WTC11 (cell line): ENCODE measurements around the gene ITGA3. TPM values are rescaled to one million over a fixed set of nuclear protein-coding genes. Genes with fewer than 3 reads are reported as not detected.

ENCODE experiments used
- ATAC-seq: fragments of 200-7000 bp; cut with Tn5 transposase; 2 replicates; pipeline ENCODE4 v1.10.0; 2021; ENCODE audit warnings: mild to moderate bottlenecking, moderate library complexity
- CTCF ChIA-PET: fragments of 300-600 bp; sonication (Branson Sonifier 250); formaldehyde crosslinking; loops from one replicate; lab custom pipeline; 2021; ENCODE audit warnings: antibody characterized with exemption; lab: Charles Lee
- POLR2A ChIA-PET: fragments of 350-600 bp; sonication (Branson Sonifier 250); formaldehyde crosslinking; loops from one replicate; lab custom pipeline; 2021; ENCODE audit warnings: antibody characterized with exemption; lab: Charles Lee
- DNase-seq: peaks from one replicate; pipeline ENCODE4 v3.0.0; 2021; ENCODE audit warnings: low spot score
- H3K27ac Mint-ChIP-seq: 2 replicates; pipeline ENCODE4 v1.8.0; 2021; ENCODE audit warnings: mixed read lengths
- H3K27me3 Mint-ChIP-seq: 2 replicates; pipeline ENCODE4 v1.8.0; 2021; ENCODE audit warnings: low read depth, mild to moderate bottlenecking, moderate library complexity, mixed read lengths
- H3K36me3 Mint-ChIP-seq: 2 replicates; pipeline ENCODE4 v1.8.0; 2021; ENCODE audit warnings: mixed read lengths
- H3K4me1 Mint-ChIP-seq: 2 replicates; pipeline ENCODE4 v1.8.0; 2022; ENCODE audit warnings: mixed read lengths
- H3K4me3 Mint-ChIP-seq: 2 replicates; pipeline ENCODE4 v1.8.0; 2021; ENCODE audit warnings: mild to moderate bottlenecking, moderate library complexity, mixed read lengths
- H3K9me3 Mint-ChIP-seq: 2 replicates; pipeline ENCODE4 v1.8.0; 2021; ENCODE audit warnings: mixed read lengths
- E2F1 ChIP-seq: sonication (generic); formaldehyde crosslinking; IDR thresholded peaks from 2 replicates; pipeline ENCODE4 v1.8.0; 2022; ENCODE audit warnings: mild to moderate bottlenecking, missing genetic modification reagents
- GABPB1 ChIP-seq: sonication (generic); formaldehyde crosslinking; IDR thresholded peaks from 2 replicates; pipeline ENCODE4 v1.8.1; 2023; ENCODE audit warnings: mild to moderate bottlenecking, missing genetic modification reagents
- GRHL2 ChIP-seq: fragments of 250-450 bp; sonication (Bioruptor Pico); IDR thresholded peaks from 2 replicates; pipeline ENCODE4 v1.8.0; 2022; ENCODE audit warnings: mild to moderate bottlenecking, moderate library complexity; ENCODE audit not compliant: insufficient replicate concordance, severe bottlenecking
- HMGXB4 ChIP-seq: sonication (generic); formaldehyde crosslinking; IDR thresholded peaks from 2 replicates; pipeline ENCODE4 v1.8.1; 2023; ENCODE audit warnings: mild to moderate bottlenecking, moderate library complexity, missing genetic modification reagents
- IRF2 ChIP-seq: sonication (generic); formaldehyde crosslinking; IDR thresholded peaks from 2 replicates; pipeline ENCODE4 v1.8.0; 2022; ENCODE audit warnings: low read depth, missing genetic modification reagents, borderline replicate concordance
- MLX ChIP-seq: sonication (generic); formaldehyde crosslinking; IDR thresholded peaks from 2 replicates; pipeline ENCODE4 v1.8.1; 2023; ENCODE audit warnings: mild to moderate bottlenecking, missing genetic modification reagents, moderate library complexity
- PRRX2 ChIP-seq: fragments of 250-450 bp; sonication (Bioruptor Pico); IDR thresholded peaks from 2 replicates; pipeline ENCODE4 v1.8.0; 2021; ENCODE audit warnings: mild to moderate bottlenecking
- TCF7 ChIP-seq: sonication (generic); formaldehyde crosslinking; IDR thresholded peaks from 2 replicates; pipeline ENCODE4 v1.8.0; 2022; ENCODE audit warnings: mild to moderate bottlenecking, low read depth, missing genetic modification reagents, moderate library complexity
- TEAD4 ChIP-seq: sonication (generic); formaldehyde crosslinking; IDR thresholded peaks from 2 replicates; pipeline ENCODE4 v1.8.0; 2022; ENCODE audit warnings: mild to moderate bottlenecking, missing genetic modification reagents
- USF1 ChIP-seq: sonication (generic); formaldehyde crosslinking; IDR thresholded peaks from 2 replicates; pipeline ENCODE4 v1.8.0; 2022; ENCODE audit warnings: mild to moderate bottlenecking, missing genetic modification reagents
- ZNF138 ChIP-seq: sonication (generic); formaldehyde crosslinking; conservative IDR thresholded peaks from 2 replicates; pipeline ENCODE4 v1.8.1; 2022; ENCODE audit warnings: mild to moderate bottlenecking, moderate library complexity, missing genetic modification reagents
- ZNF396 ChIP-seq: fragments of 250-450 bp; sonication (Bioruptor Pico); IDR thresholded peaks from 2 replicates; pipeline ENCODE4 v1.8.0; 2021; ENCODE audit warnings: mild to moderate bottlenecking, moderate library complexity, borderline replicate concordance
- ZNF512 ChIP-seq: sonication (generic); formaldehyde crosslinking; IDR thresholded peaks from 2 replicates; pipeline ENCODE4 v1.8.1; 2022; ENCODE audit warnings: missing genetic modification reagents, borderline replicate concordance
- total RNA-seq: library from RNA; stranded (reverse); gene quantifications from 3 replicates; pipeline ENCODE4 v1.2.3, GENCODE V29; 2021
- TF ChIP-seq, protein P1 (sequence below): fragments of 200-600 bp; IDR thresholded peaks from 2 replicates; pipeline ENCODE4 v1.8.0; 2022; ENCODE audit warnings: antibody characterized with exemption
- TF ChIP-seq, protein P2 (sequence below): sonication (generic); formaldehyde crosslinking; IDR thresholded peaks from 2 replicates; pipeline ENCODE4 v1.8.0; 2022; ENCODE audit warnings: missing genetic modification reagents
- TF ChIP-seq, protein P3 (sequence below): sonication (generic); formaldehyde crosslinking; IDR thresholded peaks from 2 replicates; pipeline ENCODE4 v1.8.1; 2023; ENCODE audit warnings: mild to moderate bottlenecking, missing genetic modification reagents, borderline replicate concordance
- TF ChIP-seq, protein P4 (sequence below): sonication (generic); formaldehyde crosslinking; IDR thresholded peaks from 2 replicates; pipeline ENCODE4 v1.8.1; 2023; ENCODE audit warnings: mild to moderate bottlenecking, missing genetic modification reagents

Gene ITGA3
- total RNA-seq, 1 experiment from 2014 or later, result 35.3 TPM

DNA sequence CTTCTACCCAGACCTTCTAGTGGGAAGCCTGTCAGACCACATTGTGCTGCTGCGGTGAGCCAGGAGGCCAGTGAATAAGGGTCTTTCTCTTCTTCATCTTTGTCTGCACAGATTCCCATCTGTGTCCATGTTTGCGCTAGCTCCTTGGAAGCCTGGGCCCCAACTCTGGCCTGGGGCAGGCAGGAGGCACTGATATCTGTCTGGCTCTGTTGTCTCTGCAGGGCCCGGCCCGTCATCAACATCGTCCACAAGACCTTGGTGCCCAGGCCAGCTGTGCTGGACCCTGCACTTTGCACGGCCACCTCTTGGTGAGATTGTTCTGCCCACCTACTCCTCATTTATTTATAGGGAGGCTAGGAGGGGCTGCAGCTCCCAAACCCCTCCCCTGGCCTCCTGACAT is 18.3 kb downstream of the ITGA3 start:
- peaks cover 32% of the 10 kb centered on the region for H3K36me3 Mint-ChIP-seq
- no peak overlapping the region for H3K4me3 Mint-ChIP-seq
- peaks cover 5% of the 10 kb centered on the region for H3K9me3 Mint-ChIP-seq
- H3K27me3 Mint-ChIP-seq, result no peaks in the 10 kb centered on the region
- no peak overlapping the region for H3K27ac Mint-ChIP-seq
- TF ChIP-seq GABPB1 (no peak), E2F1 (CRISPR knock-in tag) (no peak), ZNF396 (no peak), HMGXB4 (CRISPR knock-in tag) (no peak), IRF2 (no peak), GRHL2 (no peak), ZNF138 (CRISPR knock-in tag) (no peak), TEAD4 (CRISPR knock-in tag) (no peak), PRRX2 (CRISPR knock-in tag) (no peak), TCF7 (CRISPR knock-in tag) (no peak), MLX (CRISPR knock-in tag) (no peak), USF1 (CRISPR knock-in tag) (no peak), ZNF512 (no peak)
- TF ChIP-seq, protein P1, sequence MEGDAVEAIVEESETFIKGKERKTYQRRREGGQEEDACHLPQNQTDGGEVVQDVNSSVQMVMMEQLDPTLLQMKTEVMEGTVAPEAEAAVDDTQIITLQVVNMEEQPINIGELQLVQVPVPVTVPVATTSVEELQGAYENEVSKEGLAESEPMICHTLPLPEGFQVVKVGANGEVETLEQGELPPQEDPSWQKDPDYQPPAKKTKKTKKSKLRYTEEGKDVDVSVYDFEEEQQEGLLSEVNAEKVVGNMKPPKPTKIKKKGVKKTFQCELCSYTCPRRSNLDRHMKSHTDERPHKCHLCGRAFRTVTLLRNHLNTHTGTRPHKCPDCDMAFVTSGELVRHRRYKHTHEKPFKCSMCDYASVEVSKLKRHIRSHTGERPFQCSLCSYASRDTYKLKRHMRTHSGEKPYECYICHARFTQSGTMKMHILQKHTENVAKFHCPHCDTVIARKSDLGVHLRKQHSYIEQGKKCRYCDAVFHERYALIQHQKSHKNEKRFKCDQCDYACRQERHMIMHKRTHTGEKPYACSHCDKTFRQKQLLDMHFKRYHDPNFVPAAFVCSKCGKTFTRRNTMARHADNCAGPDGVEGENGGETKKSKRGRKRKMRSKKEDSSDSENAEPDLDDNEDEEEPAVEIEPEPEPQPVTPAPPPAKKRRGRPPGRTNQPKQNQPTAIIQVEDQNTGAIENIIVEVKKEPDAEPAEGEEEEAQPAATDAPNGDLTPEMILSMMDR, result no peak
- TF ChIP-seq, protein P2, sequence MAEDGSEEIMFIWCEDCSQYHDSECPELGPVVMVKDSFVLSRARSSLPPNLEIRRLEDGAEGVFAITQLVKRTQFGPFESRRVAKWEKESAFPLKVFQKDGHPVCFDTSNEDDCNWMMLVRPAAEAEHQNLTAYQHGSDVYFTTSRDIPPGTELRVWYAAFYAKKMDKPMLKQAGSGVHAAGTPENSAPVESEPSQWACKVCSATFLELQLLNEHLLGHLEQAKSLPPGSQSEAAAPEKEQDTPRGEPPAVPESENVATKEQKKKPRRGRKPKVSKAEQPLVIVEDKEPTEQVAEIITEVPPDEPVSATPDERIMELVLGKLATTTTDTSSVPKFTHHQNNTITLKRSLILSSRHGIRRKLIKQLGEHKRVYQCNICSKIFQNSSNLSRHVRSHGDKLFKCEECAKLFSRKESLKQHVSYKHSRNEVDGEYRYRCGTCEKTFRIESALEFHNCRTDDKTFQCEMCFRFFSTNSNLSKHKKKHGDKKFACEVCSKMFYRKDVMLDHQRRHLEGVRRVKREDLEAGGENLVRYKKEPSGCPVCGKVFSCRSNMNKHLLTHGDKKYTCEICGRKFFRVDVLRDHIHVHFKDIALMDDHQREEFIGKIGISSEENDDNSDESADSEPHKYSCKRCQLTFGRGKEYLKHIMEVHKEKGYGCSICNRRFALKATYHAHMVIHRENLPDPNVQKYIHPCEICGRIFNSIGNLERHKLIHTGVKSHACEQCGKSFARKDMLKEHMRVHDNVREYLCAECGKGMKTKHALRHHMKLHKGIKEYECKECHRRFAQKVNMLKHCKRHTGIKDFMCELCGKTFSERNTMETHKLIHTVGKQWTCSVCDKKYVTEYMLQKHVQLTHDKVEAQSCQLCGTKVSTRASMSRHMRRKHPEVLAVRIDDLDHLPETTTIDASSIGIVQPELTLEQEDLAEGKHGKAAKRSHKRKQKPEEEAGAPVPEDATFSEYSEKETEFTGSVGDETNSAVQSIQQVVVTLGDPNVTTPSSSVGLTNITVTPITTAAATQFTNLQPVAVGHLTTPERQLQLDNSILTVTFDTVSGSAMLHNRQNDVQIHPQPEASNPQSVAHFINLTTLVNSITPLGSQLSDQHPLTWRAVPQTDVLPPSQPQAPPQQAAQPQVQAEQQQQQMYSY (CRISPR knock-in tag), result no peak
- TF ChIP-seq, protein P3, sequence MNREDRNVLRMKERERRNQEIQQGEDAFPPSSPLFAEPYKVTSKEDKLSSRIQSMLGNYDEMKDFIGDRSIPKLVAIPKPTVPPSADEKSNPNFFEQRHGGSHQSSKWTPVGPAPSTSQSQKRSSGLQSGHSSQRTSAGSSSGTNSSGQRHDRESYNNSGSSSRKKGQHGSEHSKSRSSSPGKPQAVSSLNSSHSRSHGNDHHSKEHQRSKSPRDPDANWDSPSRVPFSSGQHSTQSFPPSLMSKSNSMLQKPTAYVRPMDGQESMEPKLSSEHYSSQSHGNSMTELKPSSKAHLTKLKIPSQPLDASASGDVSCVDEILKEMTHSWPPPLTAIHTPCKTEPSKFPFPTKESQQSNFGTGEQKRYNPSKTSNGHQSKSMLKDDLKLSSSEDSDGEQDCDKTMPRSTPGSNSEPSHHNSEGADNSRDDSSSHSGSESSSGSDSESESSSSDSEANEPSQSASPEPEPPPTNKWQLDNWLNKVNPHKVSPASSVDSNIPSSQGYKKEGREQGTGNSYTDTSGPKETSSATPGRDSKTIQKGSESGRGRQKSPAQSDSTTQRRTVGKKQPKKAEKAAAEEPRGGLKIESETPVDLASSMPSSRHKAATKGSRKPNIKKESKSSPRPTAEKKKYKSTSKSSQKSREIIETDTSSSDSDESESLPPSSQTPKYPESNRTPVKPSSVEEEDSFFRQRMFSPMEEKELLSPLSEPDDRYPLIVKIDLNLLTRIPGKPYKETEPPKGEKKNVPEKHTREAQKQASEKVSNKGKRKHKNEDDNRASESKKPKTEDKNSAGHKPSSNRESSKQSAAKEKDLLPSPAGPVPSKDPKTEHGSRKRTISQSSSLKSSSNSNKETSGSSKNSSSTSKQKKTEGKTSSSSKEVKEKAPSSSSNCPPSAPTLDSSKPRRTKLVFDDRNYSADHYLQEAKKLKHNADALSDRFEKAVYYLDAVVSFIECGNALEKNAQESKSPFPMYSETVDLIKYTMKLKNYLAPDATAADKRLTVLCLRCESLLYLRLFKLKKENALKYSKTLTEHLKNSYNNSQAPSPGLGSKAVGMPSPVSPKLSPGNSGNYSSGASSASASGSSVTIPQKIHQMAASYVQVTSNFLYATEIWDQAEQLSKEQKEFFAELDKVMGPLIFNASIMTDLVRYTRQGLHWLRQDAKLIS, result no peak
- TF ChIP-seq, protein P4, sequence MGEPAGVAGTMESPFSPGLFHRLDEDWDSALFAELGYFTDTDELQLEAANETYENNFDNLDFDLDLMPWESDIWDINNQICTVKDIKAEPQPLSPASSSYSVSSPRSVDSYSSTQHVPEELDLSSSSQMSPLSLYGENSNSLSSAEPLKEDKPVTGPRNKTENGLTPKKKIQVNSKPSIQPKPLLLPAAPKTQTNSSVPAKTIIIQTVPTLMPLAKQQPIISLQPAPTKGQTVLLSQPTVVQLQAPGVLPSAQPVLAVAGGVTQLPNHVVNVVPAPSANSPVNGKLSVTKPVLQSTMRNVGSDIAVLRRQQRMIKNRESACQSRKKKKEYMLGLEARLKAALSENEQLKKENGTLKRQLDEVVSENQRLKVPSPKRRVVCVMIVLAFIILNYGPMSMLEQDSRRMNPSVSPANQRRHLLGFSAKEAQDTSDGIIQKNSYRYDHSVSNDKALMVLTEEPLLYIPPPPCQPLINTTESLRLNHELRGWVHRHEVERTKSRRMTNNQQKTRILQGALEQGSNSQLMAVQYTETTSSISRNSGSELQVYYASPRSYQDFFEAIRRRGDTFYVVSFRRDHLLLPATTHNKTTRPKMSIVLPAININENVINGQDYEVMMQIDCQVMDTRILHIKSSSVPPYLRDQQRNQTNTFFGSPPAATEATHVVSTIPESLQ (CRISPR knock-in tag), result no peak
- H3K4me1 Mint-ChIP-seq, result peaks cover 11% of the 10 kb centered on the region
- DNase-seq (no peak), ATAC-seq (no peak)
- CTCF ChIA-PET, result interaction anchor here (0.7 to 2.3 kb wide), 4 partner anchors 13 to 40 kb away, joined by 3 to 8 read pairs (median 6); no protein-coding TSS in a partner anchor
- POLR2A ChIA-PET, result no interaction called here
